ENCODE results near the gene COL11A2. TPM values are rescaled to one million over a fixed set of nuclear protein-coding genes. Genes with fewer than 3 reads are reported as not detected.

The COL11A2 gene
- total RNA-seq, 1 experiment from 2014 or later, result 2.3 TPM

GRCh38 chr6:33236328-33236727 is 44.1 kb upstream of the COL11A2 start:
- Histone ChIP-seq H2BK5ac (ENCODE audit: insufficient read length, low read length) (no peak overlapping the region), H3K14ac (ENCODE audit: insufficient read depth, low read length) (no peak overlapping the region), H2AFZ (ENCODE audit: low read length) (no peak overlapping the region), H3T11ph (ENCODE audit: low read length) (no peak overlapping the region), H3K27ac (ENCODE audit: insufficient read length, low read depth, low read length) (no peak overlapping the region), H4K91ac (ENCODE audit: insufficient read length, low read depth, low read length) (no peak overlapping the region), H3K23ac (ENCODE audit: insufficient read length, low read depth, low read length) (no peak overlapping the region), H3K79me1 (ENCODE audit: insufficient read depth, low read depth, low read length, poor library complexity, severe bottlenecking) (no peaks in the 10 kb centered on the region), H3K27me3 (ENCODE audit: insufficient read depth, low read length) (no peaks in the 10 kb centered on the region), H2BK15ac (ENCODE audit: low read depth, low read length) (no peak overlapping the region), H2BK12ac (ENCODE audit: insufficient read length, low read depth, low read length) (no peak overlapping the region), H3K23me2 (ENCODE audit: insufficient read length, low read depth, low read length, poor library complexity, severe bottlenecking) (no peaks in the 10 kb centered on the region), H2BK120ac (ENCODE audit: low read depth, low read length, poor library complexity, severe bottlenecking) (no peak overlapping the region), H3K4me1 (ENCODE audit: insufficient read depth, low read length) (peaks cover 3% of the 10 kb centered on the region; the same call in 1 of the 2 replicates), H2AK5ac (ENCODE audit: insufficient read length, low read length) (no peak overlapping the region), H3K9ac (ENCODE audit: extremely low read depth, insufficient read length, low read length) (no peak overlapping the region), H4K5ac (ENCODE audit: insufficient read length, low read depth, low read length) (no peak overlapping the region), H3K79me2 (ENCODE audit: insufficient read depth, low read length) (no peaks in the 10 kb centered on the region), H3K9me3 (ENCODE audit: control insufficient read depth, low read depth, low read length) (no peaks in the 10 kb centered on the region), H3K56ac (ENCODE audit: insufficient read length, low read depth, low read length) (no peak overlapping the region), H3K4me2 (ENCODE audit: insufficient read depth, insufficient read length, low read length) (no peak overlapping the region), H3K18ac (ENCODE audit: insufficient read length, low read depth, low read length) (no peak overlapping the region), H4K20me1 (ENCODE audit: control insufficient read depth, insufficient read depth, insufficient read length) (no peaks in the 10 kb centered on the region), H2BK20ac (ENCODE audit: low read depth, low read length, poor library complexity, severe bottlenecking) (no peak overlapping the region), H4K8ac (replicated peaks; ENCODE audit: insufficient read length, low read depth, low read length) (no peak overlapping the region), H3K4ac (ENCODE audit: low read depth, low read length) (no peak overlapping the region)
- TF ChIP-seq CTCF (conservative IDR thresholded peaks at IDR 0.05), result no peak
- Mint-ChIP-seq H3K4me3 (no peak overlapping the region), H3K9me3 (no peaks in the 10 kb centered on the region), H3K36me3 (ENCODE audit: insufficient read depth in 1 of 3, low read depth in 3 of 3) (no peaks in the 10 kb centered on the region), H3K27me3 (ENCODE audit: low read depth) (peaks cover 68% of the 10 kb centered on the region), H3K4me1 (peaks cover 11% of the 10 kb centered on the region in 2 experiments), H3K27ac (no peak overlapping the region)
- no peak for DNase-seq
